Measurements from ENCODE around the gene DES.

Gene DES

DNA sequence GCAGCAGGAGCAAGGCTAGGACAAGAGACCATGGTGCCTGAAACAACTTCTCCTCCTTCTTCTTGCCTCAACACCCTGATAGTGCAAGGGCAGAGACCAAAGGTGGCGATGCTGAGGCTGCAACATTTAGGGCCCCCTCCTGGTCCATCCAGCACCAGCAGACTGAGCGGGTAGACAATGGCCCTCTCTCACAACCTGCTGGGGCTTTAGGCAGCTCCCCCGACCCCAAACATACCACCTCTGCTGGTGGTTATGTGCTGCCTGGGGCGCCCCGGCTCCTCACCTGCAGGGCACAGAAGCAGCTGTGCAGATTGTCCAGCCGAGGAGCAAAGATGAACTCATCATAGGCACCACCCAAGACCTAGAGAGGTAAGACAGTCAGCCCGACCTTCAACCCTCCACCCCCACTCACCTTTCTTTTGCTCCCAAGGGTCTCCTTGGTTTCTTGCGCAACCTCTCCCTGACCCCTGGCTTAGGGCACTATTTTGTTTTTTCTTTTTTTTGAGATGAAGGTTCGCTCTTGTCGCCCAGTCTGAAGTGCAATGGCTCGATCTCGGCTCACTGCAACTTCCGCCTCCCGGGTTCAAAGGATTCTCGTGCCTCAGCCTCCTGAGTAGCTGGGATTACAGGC, 34.0 kb upstream of the DES start:
- TF ChIP-seq, protein P1, sequence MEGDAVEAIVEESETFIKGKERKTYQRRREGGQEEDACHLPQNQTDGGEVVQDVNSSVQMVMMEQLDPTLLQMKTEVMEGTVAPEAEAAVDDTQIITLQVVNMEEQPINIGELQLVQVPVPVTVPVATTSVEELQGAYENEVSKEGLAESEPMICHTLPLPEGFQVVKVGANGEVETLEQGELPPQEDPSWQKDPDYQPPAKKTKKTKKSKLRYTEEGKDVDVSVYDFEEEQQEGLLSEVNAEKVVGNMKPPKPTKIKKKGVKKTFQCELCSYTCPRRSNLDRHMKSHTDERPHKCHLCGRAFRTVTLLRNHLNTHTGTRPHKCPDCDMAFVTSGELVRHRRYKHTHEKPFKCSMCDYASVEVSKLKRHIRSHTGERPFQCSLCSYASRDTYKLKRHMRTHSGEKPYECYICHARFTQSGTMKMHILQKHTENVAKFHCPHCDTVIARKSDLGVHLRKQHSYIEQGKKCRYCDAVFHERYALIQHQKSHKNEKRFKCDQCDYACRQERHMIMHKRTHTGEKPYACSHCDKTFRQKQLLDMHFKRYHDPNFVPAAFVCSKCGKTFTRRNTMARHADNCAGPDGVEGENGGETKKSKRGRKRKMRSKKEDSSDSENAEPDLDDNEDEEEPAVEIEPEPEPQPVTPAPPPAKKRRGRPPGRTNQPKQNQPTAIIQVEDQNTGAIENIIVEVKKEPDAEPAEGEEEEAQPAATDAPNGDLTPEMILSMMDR (IDR thresholded peaks at IDR 0.05; ENCODE audit: low read depth, low read length, missing control alignments): no peak
- no peak overlapping the region for H3K4me3 ChIP-seq (replicated peaks; ENCODE audit: low read depth, low read length)
- DNase-seq (ENCODE audit: extremely low read depth, low read depth): no peak

DNA sequence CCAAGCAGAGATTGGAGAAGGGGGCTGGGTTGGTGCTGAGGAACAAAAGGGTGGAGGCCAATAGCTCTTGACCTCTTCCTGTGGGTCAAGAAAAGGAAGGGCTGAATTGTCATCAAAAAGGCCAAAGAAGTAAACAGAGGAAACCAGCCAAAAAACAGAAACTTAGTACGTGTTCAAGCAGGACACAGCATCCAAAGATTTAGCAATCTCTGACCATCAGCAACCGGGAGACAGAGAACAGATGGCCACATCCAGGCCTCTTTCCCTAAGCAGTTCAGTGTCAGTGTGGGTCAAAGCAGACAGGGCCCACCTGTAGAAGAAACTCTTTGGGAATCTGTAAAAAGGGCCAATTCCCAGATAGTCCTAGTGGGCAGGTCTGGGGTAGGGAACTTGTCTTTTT, 33.3 kb upstream of the DES start:
- DNase-seq (ENCODE audit: extremely low read depth, low read depth): no peak
- TF ChIP-seq, protein P1 (IDR thresholded peaks at IDR 0.05; ENCODE audit: low read depth, low read length, missing control alignments): no peak
- no peak overlapping the region for H3K4me3 ChIP-seq (replicated peaks; ENCODE audit: low read depth, low read length)

DNA sequence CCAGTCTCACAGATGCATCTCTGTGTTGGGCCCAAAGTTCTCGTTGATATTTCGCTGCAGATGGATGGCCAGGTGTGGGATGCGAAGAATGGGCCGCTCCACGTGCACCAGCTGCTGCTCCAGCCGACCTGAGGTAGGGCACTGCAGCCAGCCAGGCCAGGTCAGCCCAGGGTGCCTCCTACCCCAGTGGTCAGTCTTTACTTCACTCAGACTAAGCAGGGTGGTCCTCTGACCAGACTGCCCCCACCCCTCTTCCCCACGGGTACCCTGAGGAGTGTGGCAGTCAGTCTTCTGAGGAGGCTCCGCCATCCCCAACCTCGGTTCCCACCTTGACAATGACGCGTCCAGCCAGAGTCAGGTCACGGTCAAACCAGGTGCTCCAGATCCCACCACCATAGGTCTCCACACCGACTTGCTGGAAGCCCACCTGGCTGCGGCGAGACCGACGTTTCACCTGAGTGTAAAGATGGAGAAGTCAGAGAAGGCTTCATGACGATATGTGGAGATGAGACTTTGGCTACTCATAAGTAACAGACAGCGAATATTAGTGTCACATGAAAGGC, 32.1 kb upstream of the DES start:
- TF ChIP-seq, protein P1 (IDR thresholded peaks at IDR 0.05; ENCODE audit: low read depth, low read length, missing control alignments): no peak
- no peak for DNase-seq (ENCODE audit: extremely low read depth, low read depth)
- no peak overlapping the region for H3K4me3 ChIP-seq (replicated peaks; ENCODE audit: low read depth, low read length)

DNA sequence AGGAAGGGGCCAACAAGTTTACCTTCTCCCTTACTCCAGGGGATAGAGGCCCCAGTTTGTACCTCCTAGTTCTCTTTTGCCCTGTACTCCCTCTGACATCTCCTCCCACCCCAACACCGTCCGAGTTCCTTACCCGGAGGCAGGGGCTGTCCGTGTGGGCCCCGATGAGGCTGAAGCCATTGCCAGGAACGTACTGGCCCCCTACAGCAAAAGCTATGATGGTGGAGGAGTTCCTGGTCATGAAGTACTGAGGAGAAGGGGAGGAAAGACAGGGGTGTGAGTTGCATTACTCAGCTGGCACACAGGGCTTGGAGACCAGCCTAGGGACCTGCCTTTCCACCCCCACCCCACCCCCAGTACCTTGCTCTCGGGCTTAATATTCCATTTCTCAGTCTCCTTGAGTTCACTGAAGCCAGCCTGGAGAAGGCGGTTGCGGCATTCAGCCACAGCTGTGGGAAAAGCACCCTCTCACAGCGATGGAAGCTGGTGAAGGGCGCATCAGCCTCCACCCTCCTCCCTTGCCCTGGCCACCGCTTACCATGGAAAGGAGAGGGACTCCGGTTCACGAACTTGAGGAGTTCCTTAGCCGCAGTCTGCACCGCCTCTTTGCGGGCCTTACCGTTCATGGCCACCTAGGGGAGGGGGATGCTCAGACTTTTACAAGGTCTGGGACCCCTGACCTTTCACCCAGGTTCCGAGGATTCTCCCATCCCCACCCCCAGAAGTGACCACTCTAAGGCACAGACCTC, 31.5 kb upstream of the DES start:
- TF ChIP-seq, protein P1 (IDR thresholded peaks at IDR 0.05; ENCODE audit: low read depth, low read length, missing control alignments): no peak
- DNase-seq (ENCODE audit: extremely low read depth, low read depth): no peak
- peak overlapping the region; percentile 71 for H3K4me3 ChIP-seq (replicated peaks; ENCODE audit: low read depth, low read length)

DNA sequence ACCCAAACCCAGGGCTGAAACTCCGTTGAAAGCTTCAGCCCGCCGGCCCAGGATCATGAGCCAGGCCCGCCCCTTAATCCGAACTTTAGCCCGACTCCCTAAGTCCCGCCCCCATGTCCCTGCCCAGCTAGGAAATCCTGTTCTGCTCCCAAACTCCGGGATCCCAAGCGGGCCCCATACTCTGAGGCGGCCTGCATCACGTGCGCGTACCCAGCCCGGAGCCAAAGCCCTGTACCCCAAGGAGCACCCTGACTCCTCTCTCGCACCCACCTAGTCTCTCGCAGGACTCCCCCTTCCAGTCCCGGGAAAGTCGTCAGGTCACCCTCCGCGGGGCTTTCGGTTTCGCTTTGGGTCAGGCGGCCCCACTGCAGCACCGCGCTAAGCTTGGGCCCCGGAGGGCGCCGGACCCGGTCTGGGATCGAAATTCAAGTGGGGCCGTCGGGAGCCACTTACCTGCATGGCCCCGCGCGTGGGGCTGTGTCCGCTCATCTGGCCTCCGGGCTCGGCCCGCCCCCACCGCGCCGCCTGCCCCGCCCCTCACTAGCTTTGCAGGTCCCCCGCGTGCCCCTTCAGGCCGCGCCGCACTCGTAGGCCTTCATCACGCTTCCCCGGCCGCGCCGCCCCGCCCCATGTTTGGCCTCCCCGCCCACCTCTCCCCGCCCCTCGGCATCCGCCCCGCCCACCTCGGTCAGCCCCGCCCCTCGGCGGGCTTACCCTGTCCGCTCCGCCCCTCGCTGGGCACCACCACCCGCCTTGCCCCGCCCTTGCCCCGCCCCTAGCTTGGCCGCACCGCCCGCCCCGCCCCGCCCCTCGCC, 30.7 kb upstream of the DES start, which contains the start of gene DNPEP:
TSS of gene DNPEP (minus strand) at position 607 of the 815 bp plus-strand sequence. CDS start at position 489, 118 bp downstream.
- peak within 1 kb of the TSS; percentile 71 for H3K4me3 ChIP-seq (replicated peaks; ENCODE audit: low read depth, low read length)
- TF ChIP-seq, protein P1 (IDR thresholded peaks at IDR 0.05; ENCODE audit: low read depth, low read length, missing control alignments): no peak
- peak; percentile 35 for DNase-seq (ENCODE audit: extremely low read depth, low read depth)

DNA sequence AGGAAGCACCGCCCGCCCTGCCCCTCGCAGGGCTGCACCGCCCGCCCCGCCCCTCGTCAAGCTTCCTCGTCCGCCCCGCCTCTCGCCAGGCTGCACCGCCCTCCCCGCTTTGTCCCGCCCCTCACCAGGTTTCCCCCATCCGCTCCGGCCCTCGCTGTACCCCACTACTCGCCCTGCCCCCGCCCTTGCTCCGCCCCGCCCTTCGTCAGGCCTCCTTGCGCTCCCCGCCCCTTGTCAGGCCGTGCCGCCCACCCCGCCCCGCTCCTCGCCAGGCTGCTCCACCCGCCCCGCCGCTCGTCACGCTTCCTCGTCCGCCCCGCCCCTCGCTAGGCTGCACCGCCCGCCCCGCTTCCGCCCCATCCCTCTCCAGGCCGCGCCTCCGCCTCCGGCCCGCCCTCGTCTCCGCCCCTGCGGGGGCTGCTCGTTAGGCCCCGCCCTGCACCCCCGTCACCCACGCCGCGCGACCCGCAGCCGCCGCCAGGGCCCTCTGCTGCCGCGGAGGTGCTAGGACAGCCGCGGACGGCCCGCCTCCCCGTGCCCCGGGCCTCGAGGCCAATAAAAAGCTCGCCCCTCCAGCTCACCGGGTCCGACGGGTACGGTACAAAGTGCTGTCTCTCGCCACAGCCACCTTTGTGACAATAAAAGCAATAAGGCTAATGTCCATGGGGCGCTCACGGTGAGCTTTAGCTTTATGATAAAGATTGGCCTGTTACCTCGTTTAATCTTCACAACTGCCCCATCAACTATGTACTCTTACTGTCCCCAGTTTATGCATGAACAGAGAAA, 29.9 kb upstream of the DES start:
- DNase-seq (ENCODE audit: extremely low read depth, low read depth): peak; percentile 70
- peak overlapping the region; percentile 38 for H3K4me3 ChIP-seq (replicated peaks; ENCODE audit: low read depth, low read length)
- TF ChIP-seq, protein P1 (IDR thresholded peaks at IDR 0.05; ENCODE audit: low read depth, low read length, missing control alignments): peak; percentile 42

Data from HFF-Myc (cell line).